SJSA1 (cell line): ENCODE data around the gene UBN1. TPM values are rescaled to one million over a fixed set of nuclear protein-coding genes. Genes with fewer than 3 reads are reported as not detected.

Source experiments
- DNase-seq, 2 experiments: peaks; one replicate each; pipeline ENCODE4 v3.0.0-alpha.2; 2015 to 2020; ENCODE audit warnings: low spot score in 2 of 2, low read depth in 1 of 2
- H3K27ac ChIP-seq: fragments of 250-450 bp; sonication (Bioruptor Pico); 2 replicates; pipeline ENCODE4 v1.5.1; 2020; ENCODE audit warnings: mild to moderate bottlenecking, moderate library complexity
- H3K27me3 ChIP-seq: fragments of 250-450 bp; sonication (Bioruptor Pico); replicated peaks from 2 replicates; pipeline ENCODE4 v1.5.1; 2020; ENCODE audit warnings: mild to moderate bottlenecking, moderate library complexity
- H3K36me3 ChIP-seq: fragments of 250-450 bp; sonication (Bioruptor Pico); 2 replicates; pipeline ENCODE4 v1.5.1; 2020; ENCODE audit warnings: mild to moderate bottlenecking
- H3K4me1 ChIP-seq: fragments of 250-450 bp; sonication (Bioruptor Pico); replicated peaks from 2 replicates; pipeline ENCODE4 v1.6.1; 2021; ENCODE audit warnings: mild to moderate bottlenecking
- H3K4me3 ChIP-seq: fragments of 250-450 bp; sonication (Bioruptor Pico); 2 replicates; pipeline ENCODE4 v1.5.1; 2020; ENCODE audit warnings: mild to moderate bottlenecking
- H3K9me3 ChIP-seq: fragments of 250-450 bp; sonication (Bioruptor Pico); replicated peaks from 2 replicates; pipeline ENCODE4 v1.5.1; 2020; ENCODE audit warnings: mild to moderate bottlenecking
- total RNA-seq: library from RNA; depleted of rRNA; stranded (reverse); fragments of >200 nt; shearing (Covaris generic); gene quantifications from 2 replicates; pipeline ENCODE4 v1.2.3, GENCODE V29; 2014; rRNA removed

The UBN1 gene
- 30.8 and 31.5 TPM in 2 replicates for total RNA-seq

GRCh38 chr16:4846901-4847773 is at the start of gene UBN1, which contains the start of gene GLYR1:
Gene UBN1, plus strand, starts transcription at chr16:4847481. Its CDS starts 5,437 bp downstream, at chr16:4852918.
Gene GLYR1, minus strand, starts transcription at chr16:4847288. Its CDS starts 23 bp downstream, at chr16:4847265.
- Histone ChIP-seq H3K27ac (peak within 1 kb of the TSS; percentile 81), H3K27me3 (no peaks in the 10 kb centered on the region), H3K9me3 (no peaks in the 10 kb centered on the region), H3K4me3 (peak within 1 kb of the TSS; percentile 90), H3K36me3 (peaks cover 65% of the 10 kb centered on the region), H3K4me1 (peaks cover 21% of the 10 kb centered on the region)
- peak; percentile 96 to 99 for DNase-seq

- peaks cover 7% of the 10 kb centered on the region for H3K36me3 ChIP-seq
- H3K27ac ChIP-seq: no peak overlapping the region
- peaks cover 9% of the 10 kb centered on the region for H3K4me1 ChIP-seq
- no peaks in the 10 kb centered on the region for H3K27me3 ChIP-seq
- no peaks in the 10 kb centered on the region for H3K9me3 ChIP-seq
- H3K4me3 ChIP-seq: no peak overlapping the region
- no peak for DNase-seq
Observed at GRCh38 chr16:4797805-4798252, 49.5 kb upstream of the UBN1 start.

GRCh38 chr16:4798456-4798855 is 48.8 kb upstream of the UBN1 start:
- Histone ChIP-seq H3K27ac (no peak overlapping the region), H3K27me3 (no peaks in the 10 kb centered on the region), H3K36me3 (peaks cover 7% of the 10 kb centered on the region), H3K4me1 (peaks cover 9% of the 10 kb centered on the region), H3K9me3 (no peaks in the 10 kb centered on the region), H3K4me3 (no peak overlapping the region)
- no peak for DNase-seq

- H3K9me3 ChIP-seq: no peaks in the 10 kb centered on the region
- no peak for DNase-seq
- no peak overlapping the region for H3K4me3 ChIP-seq
- peaks cover 9% of the 10 kb centered on the region for H3K4me1 ChIP-seq
- peaks cover 14% of the 10 kb centered on the region for H3K36me3 ChIP-seq
- H3K27me3 ChIP-seq: no peaks in the 10 kb centered on the region
- H3K27ac ChIP-seq: no peak overlapping the region
Observed at GRCh38 chr16:4799171-4799855, 48.0 kb upstream of the UBN1 start.

- no peak overlapping the region for H3K27ac ChIP-seq
- peaks cover 26% of the 10 kb centered on the region for H3K36me3 ChIP-seq
- no peaks in the 10 kb centered on the region for H3K9me3 ChIP-seq
- no peak for DNase-seq
- no peaks in the 10 kb centered on the region for H3K27me3 ChIP-seq
- no peak overlapping the region for H3K4me3 ChIP-seq
- H3K4me1 ChIP-seq: peaks cover 9% of the 10 kb centered on the region
Observed at GRCh38 chr16:4800290-4801041, 46.8 kb upstream of the UBN1 start.

- Histone ChIP-seq H3K36me3 (peaks cover 31% of the 10 kb centered on the region), H3K27me3 (no peaks in the 10 kb centered on the region), H3K27ac (no peak overlapping the region), H3K4me1 (peaks cover 9% of the 10 kb centered on the region), H3K9me3 (no peaks in the 10 kb centered on the region), H3K4me3 (peak overlapping the region; percentile 87)
- no peak for DNase-seq
Observed at GRCh38 chr16:4801051-4801961, 46.0 kb upstream of the UBN1 start.

- Histone ChIP-seq H3K4me1 (peaks cover 9% of the 10 kb centered on the region), H3K27me3 (no peaks in the 10 kb centered on the region), H3K27ac (0 out of 2 replicates have a peak within 1 kb of the TSS, but pooled peaks have one; percentile 11), H3K9me3 (no peaks in the 10 kb centered on the region), H3K4me3 (peak within 1 kb of the TSS; percentile 87), H3K36me3 (peaks cover 34% of the 10 kb centered on the region)
- peak in 1 of 2 experiments; percentile 52 for DNase-seq
Observed at GRCh38 chr16:4801962-4802658, 45.2 kb upstream of the UBN1 start, which contains the start of gene ROGDI. Gene ROGDI, minus strand, starts transcription at chr16:4802633. Its CDS starts 62 bp downstream, at chr16:4802571.

GRCh38 chr16:4802659-4803287 is 44.5 kb upstream of the UBN1 start:
- peak overlapping the region; percentile 87 for H3K4me3 ChIP-seq
- DNase-seq: peak; percentile 92 to 96
- no peaks in the 10 kb centered on the region for H3K9me3 ChIP-seq
- 0 out of 2 replicates have a peak overlapping the region, but pooled peaks have one; percentile 11 for H3K27ac ChIP-seq
- no peaks in the 10 kb centered on the region for H3K27me3 ChIP-seq
- peaks cover 41% of the 10 kb centered on the region for H3K36me3 ChIP-seq
- H3K4me1 ChIP-seq: peaks cover 9% of the 10 kb centered on the region

GRCh38 chr16:4803401-4803844 is 43.9 kb upstream of the UBN1 start:
- peak overlapping the region; percentile 87 for H3K4me3 ChIP-seq
- H3K27ac ChIP-seq: no peak overlapping the region
- H3K9me3 ChIP-seq: no peaks in the 10 kb centered on the region
- peaks cover 46% of the 10 kb centered on the region for H3K36me3 ChIP-seq
- no peak for DNase-seq
- peaks cover 9% of the 10 kb centered on the region for H3K4me1 ChIP-seq
- no peaks in the 10 kb centered on the region for H3K27me3 ChIP-seq

GRCh38 chr16:4803898-4804762 is 43.2 kb upstream of the UBN1 start:
- DNase-seq: no peak
- no peaks in the 10 kb centered on the region for H3K9me3 ChIP-seq
- no peak overlapping the region for H3K27ac ChIP-seq
- peaks cover 48% of the 10 kb centered on the region for H3K36me3 ChIP-seq
- no peaks in the 10 kb centered on the region for H3K27me3 ChIP-seq
- peaks cover 9% of the 10 kb centered on the region for H3K4me1 ChIP-seq
- H3K4me3 ChIP-seq: no peak overlapping the region

- no peak for DNase-seq
- Histone ChIP-seq H3K27me3 (no peaks in the 10 kb centered on the region), H3K9me3 (no peaks in the 10 kb centered on the region), H3K4me3 (no peak overlapping the region), H3K4me1 (peaks cover 9% of the 10 kb centered on the region), H3K27ac (no peak overlapping the region), H3K36me3 (peaks cover 55% of the 10 kb centered on the region)
Observed at GRCh38 chr16:4805231-4805630, 42.0 kb upstream of the UBN1 start.
